ENCODE data around the gene ZNF222. TPM values are rescaled to one million over a fixed set of nuclear protein-coding genes. Genes with fewer than 3 reads are reported as not detected.

The ZNF222 gene
- total RNA-seq, 1 experiment from 2014 or later: 5.4 TPM

DNA sequence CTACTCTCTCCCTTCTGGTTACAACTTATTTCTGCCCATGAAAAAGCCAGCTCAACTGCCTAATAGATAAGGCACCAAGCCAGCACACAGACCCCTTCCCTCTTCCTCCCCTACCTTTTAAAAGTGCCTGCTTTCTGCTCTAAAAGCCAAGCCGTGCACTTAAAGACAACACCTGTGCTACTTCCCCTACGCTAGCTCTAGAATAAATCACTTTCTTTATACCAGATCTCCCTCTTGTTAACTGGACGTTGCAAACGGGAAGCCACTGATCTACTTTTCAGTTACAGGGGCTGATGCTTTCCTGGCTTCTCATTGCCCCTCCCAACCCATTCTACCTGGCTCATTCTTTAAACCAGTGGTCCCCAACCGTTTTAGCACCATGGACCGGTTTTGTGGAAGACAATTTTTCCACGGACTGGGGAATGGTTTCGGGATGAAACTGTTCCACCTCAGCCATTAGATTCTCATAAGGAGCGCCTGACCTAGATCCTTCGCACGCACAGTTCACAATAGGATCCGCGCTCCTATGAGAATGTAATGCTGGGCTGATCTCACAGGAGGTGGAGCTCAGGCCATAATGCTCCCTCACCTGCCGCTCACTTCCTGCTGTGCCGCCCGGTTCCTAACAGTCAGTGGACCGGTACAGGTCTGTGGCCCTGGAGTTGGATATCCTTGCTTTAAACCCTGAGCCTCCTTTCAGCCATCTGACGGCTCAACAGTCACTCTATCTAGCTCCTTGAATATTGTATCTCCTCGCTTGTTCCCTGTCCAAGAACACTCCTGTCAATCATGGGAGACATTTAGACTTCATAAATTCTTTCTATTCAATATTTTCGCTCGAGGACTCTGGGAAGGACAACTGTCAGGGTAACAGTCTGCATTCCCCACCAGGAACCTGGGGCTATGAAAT is 25.8 kb downstream of the ZNF222 start:
- H3K79me2 ChIP-seq (ENCODE audit: insufficient read depth, low read length): no peaks in the 10 kb centered on the region
- no peak overlapping the region for H2BK12ac ChIP-seq (ENCODE audit: insufficient read length, low read depth, low read length)
- no CpG with 5 or more reads among the region's 21 CpGs for WGBS (ENCODE audit: extremely low coverage, insufficient read length, low lambda C conversion rate)
- H2BK5ac ChIP-seq (ENCODE audit: insufficient read length, low read length): no peak overlapping the region
- no peak overlapping the region for H4K8ac ChIP-seq (replicated peaks; ENCODE audit: insufficient read length, low read depth, low read length)
- no peak overlapping the region for H3K27ac Mint-ChIP-seq
- no peak overlapping the region for H2BK120ac ChIP-seq (ENCODE audit: low read depth, low read length, poor library complexity, severe bottlenecking)
- no peak overlapping the region for H3T11ph ChIP-seq (ENCODE audit: low read length)
- H3K9me3 ChIP-seq (ENCODE audit: control insufficient read depth, low read depth, low read length): no peaks in the 10 kb centered on the region
- H4K91ac ChIP-seq (ENCODE audit: insufficient read length, low read depth, low read length): no peak overlapping the region
- H3K36me3 Mint-ChIP-seq (ENCODE audit: insufficient read depth in 1 of 3, low read depth in 3 of 3): peaks cover 11 to 19% (median 13%) of the 10 kb centered on the region in 3 experiments
- peaks cover 14% of the 10 kb centered on the region for H3K23me2 ChIP-seq (ENCODE audit: insufficient read length, low read depth, low read length, poor library complexity, severe bottlenecking)
- no peak overlapping the region for H3K18ac ChIP-seq (ENCODE audit: insufficient read length, low read depth, low read length)
- peaks cover 21% of the 10 kb centered on the region for H3K27me3 Mint-ChIP-seq (ENCODE audit: low read depth)
- no peaks in the 10 kb centered on the region for H4K20me1 ChIP-seq (ENCODE audit: control insufficient read depth, insufficient read depth, insufficient read length)
- no peaks in the 10 kb centered on the region for H3K79me1 ChIP-seq (ENCODE audit: insufficient read depth, low read depth, low read length, poor library complexity, severe bottlenecking)
- peak; percentile 37 for DNase-seq
- no peak overlapping the region for H3K4ac ChIP-seq (ENCODE audit: low read depth, low read length)
- H2AFZ ChIP-seq (ENCODE audit: low read length): peak overlapping the region; percentile 26
- 0 out of 2 replicates have a peak, but pooled peaks cover 2% of the 10 kb centered on the region for H3K4me1 ChIP-seq (ENCODE audit: insufficient read depth, low read length)
- H3K4me2 ChIP-seq (ENCODE audit: insufficient read depth, insufficient read length, low read length): peak overlapping the region; percentile 93
- no peak overlapping the region for H3K14ac ChIP-seq (ENCODE audit: insufficient read depth, low read length)
- H3K9ac ChIP-seq (ENCODE audit: extremely low read depth, insufficient read length, low read length): no peak overlapping the region
- H2BK15ac ChIP-seq (ENCODE audit: low read depth, low read length): no peak overlapping the region
- no peak overlapping the region for H3K56ac ChIP-seq (ENCODE audit: insufficient read length, low read depth, low read length)
- TF ChIP-seq, protein P1, sequence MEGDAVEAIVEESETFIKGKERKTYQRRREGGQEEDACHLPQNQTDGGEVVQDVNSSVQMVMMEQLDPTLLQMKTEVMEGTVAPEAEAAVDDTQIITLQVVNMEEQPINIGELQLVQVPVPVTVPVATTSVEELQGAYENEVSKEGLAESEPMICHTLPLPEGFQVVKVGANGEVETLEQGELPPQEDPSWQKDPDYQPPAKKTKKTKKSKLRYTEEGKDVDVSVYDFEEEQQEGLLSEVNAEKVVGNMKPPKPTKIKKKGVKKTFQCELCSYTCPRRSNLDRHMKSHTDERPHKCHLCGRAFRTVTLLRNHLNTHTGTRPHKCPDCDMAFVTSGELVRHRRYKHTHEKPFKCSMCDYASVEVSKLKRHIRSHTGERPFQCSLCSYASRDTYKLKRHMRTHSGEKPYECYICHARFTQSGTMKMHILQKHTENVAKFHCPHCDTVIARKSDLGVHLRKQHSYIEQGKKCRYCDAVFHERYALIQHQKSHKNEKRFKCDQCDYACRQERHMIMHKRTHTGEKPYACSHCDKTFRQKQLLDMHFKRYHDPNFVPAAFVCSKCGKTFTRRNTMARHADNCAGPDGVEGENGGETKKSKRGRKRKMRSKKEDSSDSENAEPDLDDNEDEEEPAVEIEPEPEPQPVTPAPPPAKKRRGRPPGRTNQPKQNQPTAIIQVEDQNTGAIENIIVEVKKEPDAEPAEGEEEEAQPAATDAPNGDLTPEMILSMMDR (conservative IDR thresholded peaks at IDR 0.05): no peak
- H3K4me3 Mint-ChIP-seq: peak overlapping the region; percentile 99 to 100
- H2AK5ac ChIP-seq (ENCODE audit: insufficient read length, low read length): no peak overlapping the region
- no peak overlapping the region for H2BK20ac ChIP-seq (ENCODE audit: low read depth, low read length, poor library complexity, severe bottlenecking)
- no peak overlapping the region for H3K23ac ChIP-seq (ENCODE audit: insufficient read length, low read depth, low read length)
- H4K5ac ChIP-seq (ENCODE audit: insufficient read length, low read depth, low read length): no peak overlapping the region
- peaks cover 4 to 31% of the 10 kb centered on the region in 2 experiments; a peak in 4 of 5 replicates for H3K9me3 Mint-ChIP-seq
- no peaks in the 10 kb centered on the region for H3K27me3 ChIP-seq (ENCODE audit: insufficient read depth, low read length)
- H3K27ac ChIP-seq (ENCODE audit: insufficient read length, low read depth, low read length): no peak overlapping the region
- peaks cover 4 to 9% of the 10 kb centered on the region in 2 experiments for H3K4me1 Mint-ChIP-seq

Data from H9 (cell line).